Breast epithelium (tissue), 4 donors: ENCODE measurements around the gene RAI1. TPM values are rescaled to one million over a fixed set of nuclear protein-coding genes. Genes with fewer than 3 reads are reported as not detected.

ENCODE experiments used
- DNase-seq, 2 donors: peaks; one replicate each; pipeline ENCODE4 v3.0.0-alpha.2; 2019; ENCODE audit warnings: low spot score in 2 of 2
- H3K27ac ChIP-seq, 2 donors: fragments of 200-600 bp; sonication (generic) in 1 of 2; one replicate each; pipeline ENCODE4 v1.5.1; 2016 to 2019; ENCODE audit warnings: mild to moderate bottlenecking in 1 of 2
- H3K27me3 ChIP-seq, 2 donors: fragments of 200-600 bp; sonication (generic) in 1 of 2; one replicate each; pipeline versions ENCODE4 v1.5.1 to v1.6.0; 2017 to 2019; ENCODE audit warnings: control low read depth in 1 of 2, mild to moderate bottlenecking in 1 of 2
- H3K36me3 ChIP-seq: fragments of 200-600 bp; one replicate; pipeline ENCODE4 v1.5.1; 2019
- H3K4me1 ChIP-seq, 2 donors: fragments of 200-600 bp; sonication (generic); one replicate each; pipeline ENCODE4 v1.5.1; 2016 to 2019; ENCODE audit warnings: control low read depth in 1 of 2
- H3K4me3 ChIP-seq, 3 donors: fragments of 200-600 bp; sonication (generic); 1 replicate in 2 of 3; 2 replicates in 1 of 3; pipeline ENCODE4 v1.5.1; 2016 to 2019; ENCODE audit warnings: mild to moderate bottlenecking in 3 of 3, moderate library complexity in 2 of 3
- H3K9me3 ChIP-seq, 2 donors: fragments of 200-600 bp; sonication (generic) in 1 of 2; one replicate each; pipeline ENCODE4 v1.5.1; 2016 to 2019; ENCODE audit warnings: control low read depth in 1 of 2
- CTCF ChIP-seq, 3 donors: fragments of 450-650 bp; IDR thresholded peaks; one replicate each; pipeline ENCODE4 v1.5.1; 2016 to 2017; ENCODE audit warnings: antibody characterized with exemption in 3 of 3, mild to moderate bottlenecking in 3 of 3, moderate library complexity in 3 of 3
- POLR2A ChIP-seq: fragments of 450-650 bp; IDR thresholded peaks from one replicate; pipeline ENCODE4 v1.6.1; 2016; ENCODE audit warnings: antibody characterized with exemption, mild to moderate bottlenecking, moderate library complexity
- POLR2AphosphoS5 ChIP-seq, 3 donors: sonication (generic); formaldehyde crosslinking; IDR thresholded peaks; one replicate each; pipeline ENCODE4 v1.6.1; 2017; ENCODE audit warnings: antibody characterized with exemption in 3 of 3
- intact Hi-C: fragments of 100-400 bp; cut with DNase I; formaldehyde crosslinking; loops from one replicate; pipeline ENCODE4 v1.15.1; 2023; ENCODE audit warnings: low total_unique reads
- total RNA-seq, 3 donors: library from RNA; depleted of rRNA; stranded (reverse); fragments of >200 nt; gene quantifications; one replicate each; pipeline ENCODE4 v1.1.0, GENCODE V29; 2016

The RAI1 gene
- total RNA-seq, 3 donors from 2014 or later, result 5.6 to 25.6 (median 20.6) TPM

GRCh38 chr17:17737961-17738894 is 57.0 kb downstream of the RAI1 start:
- Histone ChIP-seq H3K27ac (peak overlapping the region; percentile 86 to 87), H3K4me1 (peaks cover 28 to 41% of the 10 kb centered on the region in 2 donors), H3K9me3 (no peaks in the 10 kb centered on the region), H3K4me3 (peak overlapping the region in 1 of 3 donors; percentile 5), H3K36me3 (no peaks in the 10 kb centered on the region), H3K27me3 (no peaks in the 10 kb centered on the region)
- intact Hi-C loops, result no loop called here
- DNase-seq, result peak; percentile 67 to 78
- TF ChIP-seq CTCF (IDR thresholded peaks at IDR 0.05), result no peak
- TF ChIP-seq POLR2AphosphoS5 (IDR thresholded peaks at IDR 0.05), result no peak
- TF ChIP-seq POLR2A, result no peak

GRCh38 chr17:17738901-17739300 is 57.6 kb downstream of the RAI1 start:
- no peak overlapping the region for H3K4me3 ChIP-seq
- TF ChIP-seq POLR2A, result no peak
- TF ChIP-seq CTCF (IDR thresholded peaks at IDR 0.05), result no peak
- TF ChIP-seq POLR2AphosphoS5 (IDR thresholded peaks at IDR 0.05), result no peak
- no peaks in the 10 kb centered on the region for H3K36me3 ChIP-seq
- H3K4me1 ChIP-seq, result peaks cover 28 to 40% of the 10 kb centered on the region in 2 donors
- H3K27ac ChIP-seq, result peak overlapping the region; percentile 86 to 87
- intact Hi-C loops, result no loop called here
- no peaks in the 10 kb centered on the region for H3K9me3 ChIP-seq
- DNase-seq, result no peak
- H3K27me3 ChIP-seq, result no peaks in the 10 kb centered on the region

- intact Hi-C loops, result no loop called here
- Histone ChIP-seq H3K27ac (peak overlapping the region; percentile 86 to 87), H3K36me3 (no peaks in the 10 kb centered on the region), H3K4me1 (peaks cover 28 to 40% of the 10 kb centered on the region in 2 donors), H3K9me3 (no peaks in the 10 kb centered on the region), H3K27me3 (no peaks in the 10 kb centered on the region), H3K4me3 (no peak overlapping the region)
- no peak for DNase-seq
- TF ChIP-seq POLR2A (no peak), POLR2AphosphoS5 (IDR thresholded peaks at IDR 0.05) (no peak), CTCF (IDR thresholded peaks at IDR 0.05) (no peak)
Measured at GRCh38 chr17:17739388-17740066, 58.3 kb downstream of the RAI1 start.

DNA sequence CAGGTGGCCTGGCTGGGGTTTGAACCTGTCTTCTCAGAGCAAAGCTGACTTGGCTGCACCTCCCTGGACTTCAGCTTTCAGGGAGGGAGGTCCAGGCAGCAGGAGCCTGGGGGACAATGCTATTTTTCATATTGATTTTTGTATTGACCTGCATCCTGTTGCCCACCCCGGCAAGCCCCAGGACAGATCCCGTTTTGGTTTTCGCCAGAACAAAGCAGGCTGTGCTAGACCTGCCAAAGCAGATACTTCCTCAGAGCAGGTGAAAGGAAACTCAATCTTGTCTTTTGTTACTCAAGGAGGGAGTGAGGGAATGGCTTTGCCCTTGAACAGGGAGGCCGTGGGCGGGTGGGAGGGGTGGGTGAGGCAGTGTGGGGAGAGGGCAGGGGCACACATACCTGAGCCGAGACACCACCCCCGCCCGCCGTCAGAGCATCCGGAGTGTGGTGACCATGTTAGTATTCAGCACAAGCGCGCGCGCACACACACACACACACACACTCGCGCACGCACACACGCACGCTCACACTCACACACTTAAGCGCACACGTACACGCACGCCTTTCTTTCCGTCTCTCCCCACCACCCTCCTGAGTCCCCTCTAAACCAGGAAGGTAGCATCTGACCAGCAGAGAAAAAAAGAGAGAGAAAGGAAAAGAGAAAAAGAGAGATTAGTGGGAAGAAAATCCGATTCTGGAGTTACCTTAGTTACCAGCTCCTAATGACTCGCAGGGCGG is 59.5 kb downstream of the RAI1 start:
- no peaks in the 10 kb centered on the region for H3K36me3 ChIP-seq
- DNase-seq, result peak in 1 of 2 donors; percentile 75
- H3K4me1 ChIP-seq, result peaks cover 28 to 40% of the 10 kb centered on the region in 2 donors
- H3K9me3 ChIP-seq, result no peaks in the 10 kb centered on the region
- no peaks in the 10 kb centered on the region for H3K27me3 ChIP-seq
- intact Hi-C loops, result no loop called here
- TF ChIP-seq POLR2A, result no peak
- TF ChIP-seq POLR2AphosphoS5 (IDR thresholded peaks at IDR 0.05), result no peak
- no peak for TF ChIP-seq CTCF (IDR thresholded peaks at IDR 0.05)
- peak overlapping the region in 2 of 3 donors; percentile 30 to 43 for H3K4me3 ChIP-seq
- H3K27ac ChIP-seq, result peak overlapping the region; percentile 86 to 87
